Measurements from ENCODE around the gene CACUL1.

DNA sequence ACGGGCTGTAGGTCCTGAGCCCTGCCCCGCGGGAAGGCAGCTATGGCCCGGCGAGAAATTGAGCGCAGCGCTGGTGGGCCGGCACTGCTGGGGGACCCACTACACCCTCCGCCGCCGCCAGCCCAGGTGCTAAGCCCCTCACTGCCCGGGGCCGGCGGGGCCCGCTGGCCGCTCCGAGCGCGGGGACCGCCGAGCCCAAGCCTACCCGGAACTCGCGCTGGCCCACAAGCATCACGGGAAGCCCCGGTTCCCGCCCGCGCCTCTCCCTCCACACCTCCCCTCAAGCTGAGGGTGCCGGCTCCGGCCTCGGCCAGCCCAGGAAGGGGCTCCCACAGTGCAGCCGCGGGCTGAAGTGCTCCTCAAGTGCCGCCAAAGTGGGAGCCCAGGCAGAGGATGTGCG is 5.5 kb upstream of the CACUL1 start:
- TF ChIP-seq, protein P1, sequence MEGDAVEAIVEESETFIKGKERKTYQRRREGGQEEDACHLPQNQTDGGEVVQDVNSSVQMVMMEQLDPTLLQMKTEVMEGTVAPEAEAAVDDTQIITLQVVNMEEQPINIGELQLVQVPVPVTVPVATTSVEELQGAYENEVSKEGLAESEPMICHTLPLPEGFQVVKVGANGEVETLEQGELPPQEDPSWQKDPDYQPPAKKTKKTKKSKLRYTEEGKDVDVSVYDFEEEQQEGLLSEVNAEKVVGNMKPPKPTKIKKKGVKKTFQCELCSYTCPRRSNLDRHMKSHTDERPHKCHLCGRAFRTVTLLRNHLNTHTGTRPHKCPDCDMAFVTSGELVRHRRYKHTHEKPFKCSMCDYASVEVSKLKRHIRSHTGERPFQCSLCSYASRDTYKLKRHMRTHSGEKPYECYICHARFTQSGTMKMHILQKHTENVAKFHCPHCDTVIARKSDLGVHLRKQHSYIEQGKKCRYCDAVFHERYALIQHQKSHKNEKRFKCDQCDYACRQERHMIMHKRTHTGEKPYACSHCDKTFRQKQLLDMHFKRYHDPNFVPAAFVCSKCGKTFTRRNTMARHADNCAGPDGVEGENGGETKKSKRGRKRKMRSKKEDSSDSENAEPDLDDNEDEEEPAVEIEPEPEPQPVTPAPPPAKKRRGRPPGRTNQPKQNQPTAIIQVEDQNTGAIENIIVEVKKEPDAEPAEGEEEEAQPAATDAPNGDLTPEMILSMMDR (conservative IDR thresholded peaks at IDR 0.05; ENCODE audit: low read depth, low read length), result no peak
- TF ChIP-seq EZH2 (IDR thresholded peaks at IDR 0.05; ENCODE audit: borderline replicate concordance, low read depth, low read length, poor library complexity, severe bottlenecking), result no peak

Measured in A673 (cell line).